Heart left ventricle (tissue), 16 donors: ENCODE measurements around the gene STRAP. TPM values are rescaled to one million over a fixed set of nuclear protein-coding genes. Genes with fewer than 3 reads are reported as not detected.

ENCODE experiments used
- ATAC-seq, 4 donors: fragments of 200-7000 bp; cut with Tn5 transposase; one replicate each; pipeline ENCODE4 v1.9.1; 2020 to 2022; ENCODE audit warnings: moderate library complexity in 4 of 4, mild to moderate bottlenecking in 3 of 4, moderate number of reproducible peaks in 1 of 4
- DNase-seq, 5 donors: peaks; one replicate each; pipeline ENCODE4 v3.0.0-alpha.2; 2020
- H3K27ac ChIP-seq, 12 donors: fragments of 200-600 bp; sonication (generic) in 4 of 12; one replicate each; pipeline versions ENCODE4 v1.5.0 to v1.8.0; 2016 to 2022; ENCODE audit warnings: mild to moderate bottlenecking in 2 of 12
- H3K27me3 ChIP-seq, 9 donors: fragments of 200-600 bp; sonication (generic) in 2 of 9; one replicate each; pipeline versions ENCODE4 v1.5.1 to v1.8.0; 2016 to 2022; ENCODE audit warnings: mild to moderate bottlenecking in 3 of 9
- H3K36me3 ChIP-seq, 9 donors: fragments of 200-600 bp; sonication (generic) in 2 of 9; one replicate each; pipeline versions ENCODE4 v1.5.0 to v1.8.0; 2018 to 2022; ENCODE audit warnings: mild to moderate bottlenecking in 2 of 9
- H3K4me1 ChIP-seq, 12 donors: fragments of 200-600 bp; sonication (generic) in 4 of 12; one replicate each; pipeline versions ENCODE4 v1.5.0 to v1.8.0; 2016 to 2022; ENCODE audit warnings: mild to moderate bottlenecking in 3 of 12
- H3K4me3 ChIP-seq, 12 donors: fragments of 200-600 bp; sonication (generic) in 4 of 12; one replicate each; pipeline versions ENCODE4 v1.5.0 to v1.8.0; 2017 to 2022; ENCODE audit warnings: mild to moderate bottlenecking in 9 of 12, moderate library complexity in 4 of 12
- H3K9me3 ChIP-seq, 12 donors: fragments of 200-600 bp; sonication (generic) in 4 of 12; one replicate each; pipeline versions ENCODE4 v1.5.0 to v1.8.0; 2016 to 2022; ENCODE audit warnings: mild to moderate bottlenecking in 1 of 12
- CTCF ChIP-seq, 12 donors: fragments of 200-600 bp; sonication (generic) in 4 of 12; IDR thresholded peaks; one replicate each; pipeline versions ENCODE4 v1.5.0 to v1.8.0; 2018 to 2022; ENCODE audit warnings: antibody characterized with exemption in 12 of 12, mild to moderate bottlenecking in 5 of 12
- POLR2A ChIP-seq, 2 donors: fragments of 450-650 bp; IDR thresholded peaks; one replicate each; pipeline ENCODE4 v1.6.1; 2017; ENCODE audit warnings: antibody characterized with exemption in 2 of 2, mild to moderate bottlenecking in 2 of 2, moderate library complexity in 2 of 2
- WGBS, 4 donors: extraction: QIAGEN DNeasy Blood & Tissue Kit in 2 of 4; methylation state at CpG; one replicate each; pipeline versions ENCODE4 v1.1.5 to v1.1.7; 2013 to 2018; 5-methylcytosine and 5-hydroxymethylcytosine counted together
- intact Hi-C, 10 donors: fragments of 100-400 bp; cut with DNase I; formaldehyde crosslinking; loops; one replicate each; pipeline versions ENCODE4 v1.11.1 to v1.14.2; 2022
- polyA plus RNA-seq, 2 donors: library from polyadenylated mRNA; stranded (reverse); fragments of 200-250 nt; gene quantifications; one replicate each; pipeline ENCODE4 v1.2.3, GENCODE V29; 2013
- total RNA-seq, 9 donors: library from RNA; depleted of rRNA in 2 of 9; stranded (reverse); fragments of >200 nt in 2 of 9; fragmentation: NEBNext Ultra II Directional in 3 of 9; extraction: Animal tissue kit (Norgen Biotek cat#: 25700) in 3 of 9; gene quantifications; one replicate each; pipeline versions ENCODE4 v1.1.0 to v1.2.4, GENCODE V29; 2016 to 2023
- donor health status: ischemic (EF 13 %, LVEDD 7.1; RV severe dilation, severe dysfunction).
- donor health status: healthy with polysubstance abuse.
- donor health status: DM: no; HTN: yes; CAD: no.
- donor health status: DM: no; HTN: no; CAD: no.
- donor health status: ischemic (EF 25% LVEDD 6.9; RV normal size, moderate dysfunction).
- donor health status: ischemic (EF 25% LVEDD 5.7; RV mildly dilated, moderate dysfunction).
- donor health status: healthy.
- donor health status: DM: yes; HTN: yes; CAD: no.
- donor health status: ischemic (EF 35%, LVEDD 5.7; RV mildly dilated, moderate dysfunction).
- donor health status: nonischemic (EF 11% LVEDD 7.7; RV severe dilation, severe dysfunction).
- donor health status: DM: yes; HTN: yes; CAD: no.
- donor health status: PGD.
- donor health status: ischemic (EF 29% LVEDD 5.4; RV normal size, mild dysfunction).
- donor health status: nonischemic (EF 23%, LVEDD 6.1; RV moderate dilation, normal function).

STRAP gene
- total and polyA plus RNA-seq, 11 donors: 61.6 to 237 (median 118) TPM

GRCh38 chr12:15851045-15851620 lies 31.1 kb upstream of the STRAP start:
- no peaks in the 10 kb centered on the region for H3K36me3 ChIP-seq
- TF ChIP-seq CTCF (IDR thresholded peaks at IDR 0.05): no peak
- TF ChIP-seq POLR2A (IDR thresholded peaks at IDR 0.05): no peak
- H3K9me3 ChIP-seq: no peaks in the 10 kb centered on the region
- peak overlapping the region in 7 of 12 donors; percentile 0 to 56 (median 22) for H3K27ac ChIP-seq
- DNase-seq: peak in 1 of 5 donors; percentile 31
- H3K4me1 ChIP-seq: peaks cover 0 to 29% (median 2%) of the 10 kb centered on the region in 12 donors
- intact Hi-C loops: loop anchor here in 3 of 10 donors (5.0 to 10.0 kb wide), 3 partner anchors 66 to 576 kb away; partner anchors contain the start of gene EPS8 (in 1 of the 3)
- no peak overlapping the region for H3K4me3 ChIP-seq
- 50 to 67% (median 55%) methylated on average over 3 of the region's 3 CpGs for WGBS, 4 donors
- no peaks in the 10 kb centered on the region for H3K27me3 ChIP-seq
- ATAC-seq: no peak

GRCh38 chr12:15851919-15852318 lies 30.3 kb upstream of the STRAP start:
- 78 to 87% (median 84%) methylated on average over 3 of the region's 3 CpGs for WGBS, 4 donors
- peak overlapping the region in 5 of 12 donors; percentile 2 to 56 (median 40) for H3K27ac ChIP-seq
- no peak for DNase-seq
- intact Hi-C loops: loop anchor here in 3 of 10 donors (5.0 to 10.0 kb wide), 3 partner anchors 67 to 577 kb away; partner anchors contain the start of gene EPS8 (in 1 of the 3)
- no peak for TF ChIP-seq POLR2A (IDR thresholded peaks at IDR 0.05)
- no peaks in the 10 kb centered on the region for H3K36me3 ChIP-seq
- no peak overlapping the region for H3K4me3 ChIP-seq
- H3K27me3 ChIP-seq: no peaks in the 10 kb centered on the region
- no peaks in the 10 kb centered on the region for H3K9me3 ChIP-seq
- ATAC-seq: no peak
- peaks cover 0 to 25% (median 2%) of the 10 kb centered on the region in 12 donors for H3K4me1 ChIP-seq

- intact Hi-C loops: loop anchor here in 3 of 10 donors (5.0 to 10.0 kb wide), 3 partner anchors 68 to 578 kb away; partner anchors contain the start of gene EPS8 (in 1 of the 3)
- ATAC-seq (peak in 1 of 4 donors; percentile 52), DNase-seq (no peak)
- Histone ChIP-seq H3K9me3 (no peaks in the 10 kb centered on the region), H3K27ac (peak overlapping the region in 1 of 12 donors; percentile 2), H3K36me3 (no peaks in the 10 kb centered on the region), H3K4me1 (peaks cover 0 to 22% (median 2%) of the 10 kb centered on the region in 12 donors), H3K27me3 (no peaks in the 10 kb centered on the region), H3K4me3 (no peak overlapping the region)
- TF ChIP-seq POLR2A (IDR thresholded peaks at IDR 0.05) (no peak), CTCF (IDR thresholded peaks at IDR 0.05) (no peak)
- 86 to 96% (median 91%) methylated on average over 5 of the region's 5 CpGs for WGBS, 4 donors
These were observed 29.8 kb upstream of the STRAP start for GRCh38 chr12:15852383-15852782.

- H3K9me3 ChIP-seq: no peaks in the 10 kb centered on the region
- DNase-seq (no peak), ATAC-seq (no peak)
- intact Hi-C loops: loop anchor here in 3 of 10 donors (5.0 to 10.0 kb wide), 3 partner anchors 69 to 579 kb away; partner anchors contain the start of gene EPS8 (in 1 of the 3)
- H3K27me3 ChIP-seq: no peaks in the 10 kb centered on the region
- H3K4me1 ChIP-seq: peaks cover 0 to 20% (median under 1%) of the 10 kb centered on the region in 12 donors
- no peak for TF ChIP-seq CTCF (IDR thresholded peaks at IDR 0.05)
- TF ChIP-seq POLR2A (IDR thresholded peaks at IDR 0.05): no peak
- WGBS, 4 donors: 71 to 78% (median 74%) methylated on average over 4 of the region's 4 CpGs
- H3K4me3 ChIP-seq: no peak overlapping the region
- no peaks in the 10 kb centered on the region for H3K36me3 ChIP-seq
- no peak overlapping the region for H3K27ac ChIP-seq
These were observed 28.3 kb upstream of the STRAP start for GRCh38 chr12:15853877-15854276.
